Measurements from ENCODE around the gene PALLD. TPM values are rescaled to one million over a fixed set of nuclear protein-coding genes. Genes with fewer than 3 reads are reported as not detected.
"Not testable (repeated sequence)": the region's sequence is repeated elsewhere in the genome, so short reads cannot be mapped to it uniquely, and the experiment has no call there.

PALLD gene
- total RNA-seq = 131 and 178 TPM in 2 replicates
- polyA plus RNA-seq = 157 and 225 TPM in 2 replicates

DNA sequence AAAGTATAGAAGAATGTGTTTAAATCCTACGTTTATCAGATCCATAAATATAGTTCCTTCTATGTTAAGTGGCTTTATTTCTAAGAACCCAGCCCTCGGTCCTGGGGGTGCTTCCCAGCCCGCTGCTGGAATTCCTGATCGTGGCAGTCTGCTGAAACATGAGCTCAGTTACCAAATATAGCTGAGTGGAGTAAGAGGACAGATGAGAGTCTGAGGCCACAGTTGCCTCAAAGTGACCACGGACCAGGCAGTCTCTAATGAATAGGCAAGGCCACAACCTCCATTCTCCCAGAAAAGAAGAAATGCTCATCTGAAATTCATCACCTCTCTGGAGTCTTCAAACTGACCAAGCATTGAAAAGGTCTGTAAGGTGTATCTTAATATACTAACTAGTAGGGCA is at the start of gene PALLD:
Gene PALLD (plus strand): TSS at position 219 of the 400 bp plus-strand sequence.
- no peaks in the 10 kb centered on the region for H3K36me3 ChIP-seq
- peak within 1 kb of the TSS; percentile 99 for H3K27ac ChIP-seq
- peaks cover 18% of the 10 kb centered on the region for H3K4me1 ChIP-seq (ENCODE audit: low read depth)
- TF ChIP-seq, protein P1, sequence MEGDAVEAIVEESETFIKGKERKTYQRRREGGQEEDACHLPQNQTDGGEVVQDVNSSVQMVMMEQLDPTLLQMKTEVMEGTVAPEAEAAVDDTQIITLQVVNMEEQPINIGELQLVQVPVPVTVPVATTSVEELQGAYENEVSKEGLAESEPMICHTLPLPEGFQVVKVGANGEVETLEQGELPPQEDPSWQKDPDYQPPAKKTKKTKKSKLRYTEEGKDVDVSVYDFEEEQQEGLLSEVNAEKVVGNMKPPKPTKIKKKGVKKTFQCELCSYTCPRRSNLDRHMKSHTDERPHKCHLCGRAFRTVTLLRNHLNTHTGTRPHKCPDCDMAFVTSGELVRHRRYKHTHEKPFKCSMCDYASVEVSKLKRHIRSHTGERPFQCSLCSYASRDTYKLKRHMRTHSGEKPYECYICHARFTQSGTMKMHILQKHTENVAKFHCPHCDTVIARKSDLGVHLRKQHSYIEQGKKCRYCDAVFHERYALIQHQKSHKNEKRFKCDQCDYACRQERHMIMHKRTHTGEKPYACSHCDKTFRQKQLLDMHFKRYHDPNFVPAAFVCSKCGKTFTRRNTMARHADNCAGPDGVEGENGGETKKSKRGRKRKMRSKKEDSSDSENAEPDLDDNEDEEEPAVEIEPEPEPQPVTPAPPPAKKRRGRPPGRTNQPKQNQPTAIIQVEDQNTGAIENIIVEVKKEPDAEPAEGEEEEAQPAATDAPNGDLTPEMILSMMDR (IDR thresholded peaks at IDR 0.05; ENCODE audit: low read depth, low read length) = no peak
- no peaks in the 10 kb centered on the region for H3K9me3 ChIP-seq (ENCODE audit: low read depth)
- peak; percentile 26 to 90 for DNase-seq (ENCODE audit: low read depth in 1 of 2, low spot score in 1 of 2)
- no peaks in the 10 kb centered on the region for H3K27me3 ChIP-seq
- H3K4me3 ChIP-seq = peak within 1 kb of the TSS; percentile 67

DNA sequence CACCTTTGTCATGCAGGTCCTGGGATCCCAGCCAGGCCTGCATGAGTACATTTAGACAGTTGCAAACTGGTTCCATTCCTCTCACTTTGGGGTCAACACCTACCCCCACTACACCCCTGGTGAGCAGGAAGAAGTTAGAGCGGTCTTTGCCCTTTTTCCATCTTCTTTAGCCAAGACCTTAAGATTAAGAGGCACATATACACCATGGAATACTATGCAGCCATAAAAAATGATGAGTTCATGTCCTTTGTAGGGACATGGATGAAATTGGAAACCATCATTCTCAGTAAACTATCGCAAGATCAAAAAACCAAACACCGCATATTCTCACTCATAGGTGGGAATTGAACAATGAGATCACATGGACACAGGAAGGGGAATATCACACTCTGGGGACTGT is 47.8 kb upstream of the PALLD start:
- DNase-seq (ENCODE audit: low read depth in 1 of 2, low spot score in 1 of 2); H3K27me3 ChIP-seq; H3K9me3 ChIP-seq (ENCODE audit: low read depth); H3K4me3 ChIP-seq; H3K36me3 ChIP-seq; H3K27ac ChIP-seq: not testable (repeated sequence)
- peaks cover 14% of the 10 kb centered on the region for H3K4me1 ChIP-seq (ENCODE audit: low read depth)

DNA sequence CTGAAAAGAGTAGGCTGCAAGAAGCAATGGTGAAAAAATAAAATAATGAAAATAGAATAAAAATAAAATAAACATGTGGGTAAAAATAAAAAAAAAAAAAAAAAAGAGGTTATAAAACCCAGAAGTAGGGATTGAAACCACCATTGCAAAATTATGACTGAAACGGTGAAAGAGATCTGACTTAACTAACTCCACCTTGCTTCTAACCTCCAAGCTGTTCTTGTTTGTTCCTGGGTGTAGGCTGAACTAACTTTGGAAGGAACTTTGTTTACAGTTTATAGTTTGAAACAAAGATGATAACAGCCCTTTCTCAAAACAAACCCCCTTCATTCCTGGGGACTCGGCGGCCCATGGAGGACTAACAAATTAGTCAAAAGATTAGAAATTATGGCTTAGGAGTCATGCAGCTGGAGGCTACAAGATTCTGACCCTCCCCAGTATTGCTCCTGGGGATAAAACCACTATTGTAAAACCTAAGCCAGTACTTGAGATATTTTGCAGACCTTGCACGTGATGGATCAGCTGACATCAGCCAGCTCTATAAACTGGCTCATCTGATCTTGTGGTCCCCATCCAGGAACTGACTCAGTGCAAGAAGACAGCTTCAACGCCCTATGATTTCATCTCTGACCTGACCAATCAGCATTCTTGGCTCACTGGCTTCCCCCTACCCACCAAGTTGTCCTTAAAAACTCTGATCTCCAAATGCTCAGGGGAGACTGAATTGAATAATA is 47.0 kb upstream of the PALLD start:
- Histone ChIP-seq H3K27ac (no peak overlapping the region), H3K27me3 (no peaks in the 10 kb centered on the region), H3K36me3 (no peaks in the 10 kb centered on the region), H3K4me1 (ENCODE audit: low read depth) (peaks cover 14% of the 10 kb centered on the region), H3K9me3 (ENCODE audit: low read depth) (no peaks in the 10 kb centered on the region), H3K4me3 (no peak overlapping the region)
- TF ChIP-seq, protein P1 (IDR thresholded peaks at IDR 0.05; ENCODE audit: low read depth, low read length) = no peak
- DNase-seq (ENCODE audit: low read depth in 1 of 2, low spot score in 1 of 2) = peak in 1 of 2 donors; percentile 70

DNA sequence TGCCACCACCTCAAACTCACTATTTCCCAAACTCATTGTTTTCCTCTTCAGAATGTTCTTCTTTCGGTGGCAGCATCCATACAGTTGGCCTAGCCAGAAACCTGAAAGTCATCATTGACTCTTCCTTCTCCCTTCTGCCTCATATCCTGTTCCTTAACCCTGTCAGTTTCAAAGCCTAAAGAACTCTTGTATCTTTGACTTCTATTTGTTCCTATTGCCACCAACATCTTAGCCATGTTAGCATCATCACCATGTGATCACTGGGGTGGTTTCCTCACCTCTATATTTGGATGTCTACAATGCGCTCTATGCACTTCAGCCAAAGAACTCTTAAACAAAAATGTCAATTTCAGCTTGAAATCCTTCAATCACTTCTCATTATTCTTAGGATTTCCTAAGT is 45.5 kb upstream of the PALLD start:
- H3K27ac ChIP-seq = no peak overlapping the region
- TF ChIP-seq, protein P1 (IDR thresholded peaks at IDR 0.05; ENCODE audit: low read depth, low read length) = no peak
- H3K36me3 ChIP-seq = no peaks in the 10 kb centered on the region
- peaks cover 14% of the 10 kb centered on the region for H3K4me1 ChIP-seq (ENCODE audit: low read depth)
- no peaks in the 10 kb centered on the region for H3K9me3 ChIP-seq (ENCODE audit: low read depth)
- no peaks in the 10 kb centered on the region for H3K27me3 ChIP-seq
- no peak for DNase-seq (ENCODE audit: low read depth in 1 of 2, low spot score in 1 of 2)
- no peak overlapping the region for H3K4me3 ChIP-seq

DNA sequence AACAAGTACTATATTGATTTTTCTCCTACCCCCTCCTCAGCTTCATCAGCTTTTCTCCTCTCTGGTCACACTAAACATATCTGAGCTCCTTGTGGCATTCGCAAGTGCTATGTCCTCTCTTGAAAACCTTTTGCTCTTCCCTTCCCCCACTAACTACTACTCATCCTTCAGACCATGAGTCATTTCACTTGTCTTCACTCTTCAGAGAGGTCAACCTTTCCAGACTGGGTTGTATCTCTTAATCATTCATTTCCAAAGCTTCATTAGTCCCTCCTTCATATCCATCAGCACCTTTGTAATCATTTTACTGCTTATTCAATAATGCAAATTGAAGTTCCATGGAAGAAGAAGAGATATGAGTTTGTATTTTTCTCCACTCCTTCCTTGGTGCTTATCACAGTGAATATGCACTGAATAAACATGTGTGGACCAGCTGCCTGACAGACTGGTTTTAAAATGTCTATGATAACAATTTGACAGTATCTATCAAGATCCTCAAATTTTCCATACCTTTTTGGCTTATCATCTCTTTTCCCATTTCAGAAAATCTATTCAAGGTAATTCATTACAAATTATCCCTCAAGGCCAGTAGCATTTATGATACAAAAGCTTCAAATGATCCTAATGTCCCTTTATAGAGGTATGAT is 45.0 kb upstream of the PALLD start:
- H3K9me3 ChIP-seq (ENCODE audit: low read depth) = no peaks in the 10 kb centered on the region
- H3K36me3 ChIP-seq = no peaks in the 10 kb centered on the region
- peak in 1 of 2 donors; percentile 65 for DNase-seq (ENCODE audit: low read depth in 1 of 2, low spot score in 1 of 2)
- H3K4me3 ChIP-seq = no peak overlapping the region
- H3K4me1 ChIP-seq (ENCODE audit: low read depth) = peaks cover 14% of the 10 kb centered on the region
- no peaks in the 10 kb centered on the region for H3K27me3 ChIP-seq
- TF ChIP-seq, protein P1 (IDR thresholded peaks at IDR 0.05; ENCODE audit: low read depth, low read length) = no peak
- H3K27ac ChIP-seq = no peak overlapping the region

DNA sequence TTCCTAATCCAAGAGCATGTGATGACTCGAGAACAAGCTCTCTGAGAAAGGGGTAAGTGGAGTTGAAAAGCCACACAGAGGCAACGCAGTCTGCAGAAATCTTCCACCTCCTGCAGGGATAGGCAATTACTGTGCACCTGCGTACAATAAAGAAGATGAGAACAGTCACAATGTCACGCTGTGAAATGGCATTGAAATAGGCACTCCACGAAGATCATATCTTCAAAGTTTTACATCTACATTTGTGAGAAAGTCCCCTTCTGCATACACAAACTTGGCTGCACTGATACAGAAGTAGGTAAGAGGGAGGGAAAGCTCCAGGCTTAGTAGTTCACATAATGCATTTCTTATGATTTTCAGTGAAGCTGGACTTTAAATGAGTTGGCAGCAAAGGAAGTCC is 43.7 kb upstream of the PALLD start:
- Histone ChIP-seq H3K9me3 (ENCODE audit: low read depth) (no peaks in the 10 kb centered on the region), H3K4me1 (ENCODE audit: low read depth) (peaks cover 14% of the 10 kb centered on the region), H3K36me3 (no peaks in the 10 kb centered on the region), H3K4me3 (no peak overlapping the region), H3K27me3 (no peaks in the 10 kb centered on the region), H3K27ac (no peak overlapping the region)
- TF ChIP-seq, protein P1 (IDR thresholded peaks at IDR 0.05; ENCODE audit: low read depth, low read length) = no peak
- DNase-seq (ENCODE audit: low read depth in 1 of 2, low spot score in 1 of 2) = no peak

DNA sequence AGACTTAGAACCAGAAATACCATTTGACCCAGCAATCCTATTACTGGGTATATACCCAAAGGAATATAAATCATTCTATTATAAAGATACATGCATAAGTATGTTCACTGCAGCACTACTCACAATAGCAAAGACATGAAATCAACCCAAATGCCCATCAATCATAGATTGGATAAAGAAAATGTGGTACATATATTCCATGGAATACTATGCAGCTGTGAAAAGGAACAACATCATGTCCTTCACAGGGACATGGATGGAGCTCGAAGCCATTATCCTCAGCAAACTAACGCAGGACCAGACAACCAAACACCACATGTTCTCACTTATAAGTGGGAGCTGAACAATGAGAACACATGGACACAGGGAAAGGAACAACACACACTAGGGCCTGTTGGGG is 38.6 kb upstream of the PALLD start:
- H3K4me1 ChIP-seq (ENCODE audit: low read depth); DNase-seq (ENCODE audit: low read depth in 1 of 2, low spot score in 1 of 2); H3K27me3 ChIP-seq; H3K9me3 ChIP-seq (ENCODE audit: low read depth); H3K4me3 ChIP-seq; H3K36me3 ChIP-seq; H3K27ac ChIP-seq: not testable (repeated sequence)

Measured in cardiac muscle cell (in vitro differentiated cells and primary cell).